HG03469 (cell line): Measurements from ENCODE around the gene ZNF774.
A peak's percentile ranks its signal among the peaks of the same experiment; 100 is the strongest.
"Not testable (repeated sequence)": the region's sequence is repeated elsewhere in the genome, so short reads cannot be mapped to it uniquely, and the experiment has no call there.

Experiments used
- ATAC-seq: cut with Tn5 transposase; IDR thresholded peaks from one replicate; pipeline ENCODE4 v1.9.1; 2021; ENCODE audit warnings: mild to moderate bottlenecking, moderate library complexity, moderate number of reproducible peaks; ENCODE audit not compliant: unreplicated experiment

The ZNF774 gene

DNA sequence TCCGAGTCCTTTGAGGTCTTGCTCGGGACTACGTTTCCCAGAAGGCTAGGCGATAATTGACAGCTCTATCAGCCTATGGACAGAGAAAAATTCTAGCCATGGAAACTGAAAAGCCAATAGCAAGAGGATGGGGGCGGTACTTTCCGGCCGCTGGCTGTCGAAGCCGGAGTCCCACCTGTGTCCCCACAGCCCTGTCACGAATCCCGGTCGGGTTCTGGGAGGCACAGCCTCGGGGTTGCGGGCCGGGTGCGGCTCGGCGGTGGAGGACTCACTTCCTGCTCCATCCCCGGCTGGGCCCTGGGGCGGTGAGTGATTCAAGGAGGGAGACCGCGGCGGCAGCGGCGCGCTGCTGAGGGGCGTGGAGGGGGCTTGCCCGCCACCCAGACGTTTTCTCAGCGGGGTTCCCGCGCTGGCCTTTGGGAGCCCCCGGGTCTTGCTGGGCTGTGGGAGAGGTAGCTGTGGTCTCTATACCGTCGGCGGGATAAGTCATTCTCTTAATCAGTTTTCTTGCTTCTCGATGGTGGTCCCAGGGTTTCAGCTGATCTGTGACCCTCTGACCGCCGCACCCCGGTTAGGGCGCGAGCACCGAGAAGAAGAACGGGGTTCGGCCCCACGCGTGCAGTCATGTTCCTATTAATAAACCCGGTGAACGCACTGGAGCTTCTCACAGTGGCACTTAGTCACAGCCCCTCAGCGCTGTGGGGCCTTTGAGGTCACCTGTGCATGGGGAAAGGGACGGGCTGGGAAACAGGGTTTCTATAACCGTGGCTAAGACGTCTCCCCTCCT is at the start of gene ZNF774:
Gene ZNF774, plus strand, starts transcription at position 178 of the 787 bp plus-strand sequence. CDS start 2,377 bp downstream, outside the sequence.
- ATAC-seq, result peak; percentile 94

DNA sequence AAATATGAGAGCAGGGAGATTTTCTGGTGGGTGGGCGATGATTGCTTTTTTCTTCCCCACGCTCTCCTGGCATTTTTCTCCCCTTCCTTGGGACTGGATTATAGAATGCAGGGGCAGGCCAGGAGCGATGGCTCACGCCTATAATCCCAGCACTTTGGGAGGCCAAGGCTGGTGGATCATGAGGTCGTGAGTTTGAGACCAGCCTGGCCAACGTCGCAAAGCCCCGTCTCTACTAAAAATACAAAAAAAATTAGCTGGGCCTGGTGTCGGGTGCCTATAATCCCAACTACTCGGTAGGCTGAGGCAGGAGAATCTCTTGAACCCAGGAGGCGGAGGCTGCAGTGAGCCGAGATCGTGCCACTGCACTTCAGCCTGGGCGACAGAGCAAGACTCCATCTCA is 46.7 kb upstream of the ZNF774 start:
- not testable (repeated sequence) for ATAC-seq

DNA sequence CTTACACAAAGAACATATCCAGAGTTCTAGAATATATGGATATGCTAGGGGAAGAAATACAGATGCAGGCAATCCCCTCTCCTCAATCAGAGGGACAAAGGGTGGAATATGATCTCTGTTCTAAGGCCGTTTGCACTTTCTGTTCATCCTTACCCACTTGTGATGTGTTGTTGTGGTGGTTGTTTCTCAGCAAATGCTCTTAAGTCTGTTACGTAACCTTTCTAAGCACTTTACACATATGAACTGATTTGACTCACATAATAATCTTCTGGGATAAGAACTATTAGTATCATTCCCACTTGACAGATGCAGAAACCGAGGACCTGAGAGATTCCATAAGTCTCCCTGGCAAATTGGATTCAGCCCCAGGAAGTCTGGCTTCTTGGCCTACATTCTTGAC is 46.2 kb upstream of the ZNF774 start:
- no peak for ATAC-seq

DNA sequence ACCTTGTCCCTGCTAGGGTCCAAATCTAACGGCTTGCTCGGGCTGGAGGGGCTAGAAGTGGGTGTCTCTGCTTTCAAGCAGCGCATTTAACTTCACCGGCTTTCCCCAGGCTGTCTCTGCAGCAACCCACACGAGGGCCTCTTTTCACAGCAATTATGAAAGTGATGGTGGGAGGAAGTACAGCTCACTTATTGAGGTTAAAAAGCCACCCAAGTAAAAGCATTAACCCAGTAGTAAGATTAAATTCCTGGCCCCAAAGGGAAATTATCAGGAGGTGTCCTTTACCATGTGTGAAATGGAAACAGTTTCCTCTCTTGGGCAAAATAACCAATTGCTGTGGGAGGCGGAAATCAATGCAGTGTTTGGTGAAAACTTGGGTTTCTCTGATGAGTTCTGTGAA is 45.5 kb upstream of the ZNF774 start:
- ATAC-seq, result no peak

DNA sequence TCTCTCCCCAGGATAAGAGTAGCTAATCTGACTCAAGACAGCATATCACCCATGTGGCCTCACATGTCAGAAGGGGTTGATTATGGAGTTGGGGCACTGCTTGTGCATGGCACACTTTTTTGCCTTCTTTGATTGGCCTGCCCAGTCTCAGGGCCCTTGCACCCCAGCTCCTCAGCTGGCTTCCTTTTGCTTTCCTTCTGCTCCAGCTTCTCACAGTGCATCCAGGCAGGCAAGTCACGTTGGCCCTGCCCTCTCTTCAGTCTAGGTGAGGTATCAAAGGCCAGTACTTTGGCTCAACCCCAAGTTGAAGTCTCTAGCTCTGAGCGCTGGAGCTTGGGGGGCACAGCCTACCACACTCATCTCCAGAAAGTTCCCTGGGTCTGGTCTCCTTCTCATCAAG is 44.4 kb upstream of the ZNF774 start:
- no peak for ATAC-seq

DNA sequence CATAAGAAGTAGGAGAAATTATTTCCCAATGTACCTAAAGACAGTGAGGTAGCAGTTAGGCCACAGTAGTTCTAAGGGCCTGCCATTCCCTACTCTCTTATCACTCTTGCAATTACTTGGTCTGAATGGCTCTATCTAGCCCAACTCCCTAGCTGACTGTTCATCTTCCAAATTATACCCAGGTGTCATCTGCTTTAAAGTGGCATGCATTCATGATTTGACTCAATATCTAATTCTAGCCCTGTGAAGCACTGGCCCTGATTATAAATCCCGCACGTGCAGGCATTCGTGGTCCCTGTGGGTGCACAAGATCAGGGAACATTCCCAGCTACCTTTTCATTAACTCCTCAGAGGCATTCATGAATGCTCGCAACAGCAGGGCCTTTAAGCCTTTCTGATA is 43.1 kb upstream of the ZNF774 start:
- ATAC-seq, result no peak

DNA sequence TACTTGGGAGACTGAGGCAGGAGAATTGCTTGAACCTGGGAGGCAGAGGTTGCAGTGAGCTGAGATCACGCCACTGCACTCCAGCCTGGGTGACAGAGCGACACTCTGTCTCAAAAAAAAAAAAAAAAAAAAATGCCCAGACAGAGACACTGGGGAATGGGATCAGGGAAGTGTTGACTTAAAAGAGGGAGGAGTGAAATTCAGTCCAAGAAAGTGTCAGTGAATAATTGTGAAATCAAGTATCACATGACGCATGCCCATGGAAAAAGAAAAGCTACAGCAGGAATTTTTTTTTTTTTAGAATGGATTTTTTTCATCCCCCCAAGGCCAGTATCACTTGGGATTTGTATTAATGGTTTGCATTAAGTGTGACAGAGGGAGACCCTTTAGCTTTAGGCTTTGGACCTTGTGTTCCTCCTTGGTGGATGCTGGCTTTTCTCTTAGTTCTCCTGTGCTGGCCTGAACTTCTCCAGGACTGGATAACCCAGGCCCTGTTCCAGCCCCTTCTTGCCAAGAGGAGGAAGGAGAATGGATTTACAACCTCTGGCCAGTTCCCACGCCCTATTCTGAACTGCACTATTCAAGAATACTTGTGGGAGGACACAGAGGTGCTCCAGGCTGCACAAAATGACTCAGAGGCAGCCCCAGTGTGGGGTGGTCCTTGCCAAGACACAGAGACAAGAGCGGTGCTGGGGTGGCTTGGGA is 36.7 kb upstream of the ZNF774 start:
- ATAC-seq, result no peak

DNA sequence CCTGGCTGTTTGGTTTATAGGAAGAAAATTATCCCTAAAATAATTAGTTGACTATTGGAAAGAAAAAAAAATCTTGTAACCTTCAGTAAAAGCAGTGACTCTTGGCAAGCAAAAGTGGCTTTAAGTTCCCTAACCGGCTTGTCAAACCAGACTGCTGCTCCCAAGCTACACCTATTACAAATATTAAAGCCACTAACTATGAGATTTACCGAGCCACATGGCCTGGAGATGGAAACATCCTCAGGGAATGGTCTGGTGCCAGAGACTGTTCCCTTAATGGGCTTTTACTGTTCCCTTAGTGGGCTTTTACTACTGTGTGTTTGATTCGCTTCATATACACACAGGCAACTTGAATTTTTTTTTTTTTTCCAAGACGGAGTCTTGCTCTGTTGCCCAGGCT is 35.9 kb upstream of the ZNF774 start:
- ATAC-seq, result no peak

DNA sequence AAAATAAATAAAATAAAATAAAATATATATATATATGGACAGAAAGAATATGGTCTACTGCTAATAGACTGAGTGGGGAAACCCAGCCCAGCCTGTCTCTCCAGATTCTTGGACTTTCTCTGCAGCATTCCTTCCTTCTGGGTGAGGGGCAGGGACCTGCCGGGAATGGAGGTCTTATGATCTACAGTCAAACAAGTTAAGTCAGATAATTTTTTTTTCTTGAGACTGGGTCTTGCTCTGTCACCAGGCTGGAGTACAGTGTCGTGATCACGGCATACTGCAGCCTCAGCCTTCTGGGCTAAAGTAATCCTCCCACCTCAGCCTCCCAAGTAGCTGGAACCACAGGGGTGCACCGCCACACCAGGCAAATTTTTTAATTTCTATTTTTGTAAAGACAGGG is 33.5 kb upstream of the ZNF774 start:
- no peak for ATAC-seq

DNA sequence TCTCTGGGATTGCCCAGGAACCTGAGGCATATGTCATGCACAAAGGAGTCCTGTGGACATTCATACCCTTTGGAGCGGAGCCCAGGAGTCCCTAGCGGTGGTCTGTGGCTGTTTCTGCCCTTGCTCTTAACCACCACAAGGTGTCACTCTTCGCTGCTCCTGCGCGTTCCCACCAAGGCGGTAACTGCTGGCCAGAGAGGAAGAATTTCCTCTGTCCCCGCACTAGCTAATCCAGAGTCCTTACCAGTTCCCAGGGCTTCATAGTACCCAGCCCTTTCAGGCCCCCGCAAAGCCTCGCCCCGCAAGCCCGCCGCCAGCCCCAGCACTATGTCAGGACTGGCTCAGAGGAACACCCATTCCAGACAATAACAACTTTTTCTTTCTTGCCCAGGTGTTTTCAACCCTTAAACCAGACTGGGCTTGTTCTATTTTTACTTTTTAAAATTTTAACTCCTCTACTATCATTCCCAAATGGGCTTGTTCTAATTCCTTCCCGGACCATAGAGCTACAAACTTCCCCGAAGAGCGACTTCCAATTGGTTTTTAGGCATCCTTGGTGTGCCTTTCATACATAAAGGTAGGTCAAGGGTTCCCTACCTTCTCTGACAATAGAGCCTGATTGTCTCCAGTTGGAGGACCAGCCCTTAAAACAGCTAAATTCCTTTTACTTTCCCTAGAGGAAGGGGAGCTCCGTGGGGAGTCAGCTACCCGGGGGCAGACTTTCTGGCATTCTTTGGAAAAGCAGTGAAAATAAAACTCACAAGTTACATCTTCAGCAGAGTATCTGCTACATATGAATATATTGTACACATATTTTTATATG is 31.8 kb upstream of the ZNF774 start:
- no peak for ATAC-seq

DNA sequence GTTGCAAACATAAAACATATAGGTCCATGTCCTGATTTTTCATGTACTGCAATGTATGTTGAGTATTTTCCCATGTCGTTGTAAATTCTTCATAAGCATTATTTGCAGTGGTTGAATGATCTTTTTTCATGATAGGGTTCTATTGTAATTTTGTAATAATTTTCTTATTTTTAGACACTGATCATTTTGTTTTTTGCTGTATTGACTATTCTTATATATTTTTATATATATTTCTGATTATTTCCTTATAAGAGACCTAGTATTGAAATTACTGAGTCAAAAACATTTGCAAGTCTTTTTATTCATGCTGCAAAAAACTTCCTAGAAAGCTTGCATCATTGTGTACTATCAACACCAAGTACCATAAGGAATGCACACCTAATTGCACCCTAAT is 31.2 kb upstream of the ZNF774 start:
- ATAC-seq, result no peak

DNA sequence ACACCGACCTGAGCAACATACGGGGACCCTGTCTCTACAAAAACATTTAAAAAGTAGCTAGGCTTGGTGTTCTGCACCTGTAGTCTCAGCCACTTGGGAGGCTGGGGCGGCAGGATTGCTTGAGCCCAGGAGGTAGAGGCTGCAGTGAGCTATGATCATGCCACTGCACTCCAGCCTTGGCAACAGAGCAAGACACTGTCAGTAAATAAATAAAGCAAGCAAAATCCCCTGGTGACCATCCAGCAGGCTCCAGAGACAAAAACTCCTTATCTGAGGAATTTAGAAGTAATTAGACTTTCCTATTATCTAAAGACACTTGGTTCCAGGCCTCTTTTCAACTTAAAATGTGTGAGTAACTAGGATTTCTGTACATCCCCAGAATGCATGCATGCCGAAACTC is 29.5 kb upstream of the ZNF774 start:
- no peak for ATAC-seq

DNA sequence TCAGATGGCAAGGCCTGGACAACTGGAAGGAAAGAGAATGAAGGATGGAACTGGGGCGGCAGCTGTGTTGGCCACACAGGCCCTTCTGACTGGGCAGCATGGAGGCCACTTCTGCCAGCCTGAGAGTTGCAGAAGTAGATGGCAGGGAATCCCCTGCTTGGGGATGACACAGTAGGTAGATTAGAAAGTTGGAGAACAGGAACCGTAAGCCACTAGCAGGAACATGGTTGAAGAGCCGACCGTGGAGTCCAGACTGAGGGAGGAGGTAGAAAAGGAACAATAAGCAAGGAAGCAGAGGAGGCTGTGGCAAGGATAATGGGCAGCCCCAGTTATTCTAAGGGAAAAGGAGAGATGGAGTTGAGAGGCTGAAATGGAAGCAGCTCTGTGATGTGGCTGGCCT is 26.4 kb upstream of the ZNF774 start:
- ATAC-seq, result no peak

DNA sequence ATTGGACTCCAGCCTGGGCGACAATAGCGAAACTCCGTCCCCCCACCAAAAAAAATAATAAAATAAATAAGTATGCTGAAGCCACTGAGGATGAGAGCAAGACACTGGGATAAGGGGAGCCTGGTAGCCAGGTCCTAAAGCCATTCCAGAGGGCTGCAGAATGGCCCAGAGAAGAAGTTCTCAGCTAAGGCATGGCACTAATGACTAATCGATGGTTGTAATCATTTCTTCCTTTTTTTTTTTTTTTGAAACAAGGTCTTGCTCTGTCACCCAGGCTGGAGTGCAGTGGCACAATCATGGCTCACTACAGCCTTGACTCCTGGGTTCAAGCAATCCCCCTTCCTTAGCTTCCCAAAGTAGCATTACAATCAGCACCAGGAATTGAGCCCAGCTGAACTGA is 25.6 kb upstream of the ZNF774 start:
- ATAC-seq, result no peak

DNA sequence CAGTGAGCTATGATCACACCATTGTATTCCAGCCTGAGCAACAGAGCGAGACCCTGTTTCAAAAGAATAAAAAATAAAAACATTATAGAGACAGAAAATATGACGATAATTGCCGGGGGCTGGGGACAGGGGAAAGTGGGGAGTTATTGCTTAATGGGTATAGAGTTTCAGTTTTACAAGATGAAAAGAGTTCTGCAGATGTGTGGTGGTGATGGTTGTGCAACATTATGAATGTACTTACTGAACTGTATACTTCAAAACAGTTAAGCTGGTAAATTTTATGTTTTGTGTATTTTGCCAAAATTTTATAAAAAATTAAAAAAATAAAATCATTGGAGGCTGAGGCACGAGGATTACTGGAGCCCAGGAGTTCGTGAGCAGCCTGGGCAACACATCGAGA is 24.8 kb upstream of the ZNF774 start:
- no peak for ATAC-seq

DNA sequence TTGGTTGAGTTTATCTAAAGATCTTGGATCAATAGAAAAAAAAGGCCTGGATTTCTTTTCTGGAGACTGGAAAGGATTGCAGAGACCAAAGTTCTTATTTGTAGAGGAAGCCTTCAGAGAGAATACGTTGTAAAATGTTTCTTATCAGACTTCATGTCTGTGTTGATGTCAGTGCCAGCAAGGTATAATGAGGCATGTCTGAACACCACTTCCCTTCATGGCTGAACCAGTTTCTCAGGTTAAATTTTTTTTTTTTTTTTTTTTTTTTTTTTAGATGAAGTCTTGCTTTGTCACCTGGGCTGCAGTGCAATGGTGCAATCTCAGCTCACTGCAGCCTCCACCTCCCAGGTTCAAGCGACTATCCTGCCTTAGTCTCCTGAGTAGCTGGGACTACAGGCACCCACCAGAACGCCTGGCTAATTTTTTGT is 17.8 kb upstream of the ZNF774 start:
- ATAC-seq, result no peak

DNA sequence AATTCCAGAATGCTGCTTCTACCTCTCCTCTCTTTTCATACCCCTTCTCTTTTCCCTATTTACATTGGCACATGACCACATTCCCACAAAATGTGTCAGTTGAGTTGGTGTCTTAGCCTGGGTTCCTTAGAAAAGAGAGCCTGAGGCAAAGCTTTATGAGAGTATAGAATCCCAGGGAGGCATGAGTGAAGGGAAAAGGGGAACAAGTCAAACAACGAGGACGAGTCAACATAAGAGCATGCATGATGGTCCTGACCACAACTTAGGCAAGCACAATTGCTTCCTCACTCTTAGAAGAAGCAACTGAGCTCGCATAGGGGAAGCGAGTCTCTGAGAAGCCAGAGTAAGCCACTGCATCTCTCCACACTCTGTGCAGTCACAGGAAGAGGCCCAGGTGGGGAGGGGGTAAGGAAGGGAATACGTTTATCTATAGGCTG is 15.4 kb upstream of the ZNF774 start:
- no peak for ATAC-seq

DNA sequence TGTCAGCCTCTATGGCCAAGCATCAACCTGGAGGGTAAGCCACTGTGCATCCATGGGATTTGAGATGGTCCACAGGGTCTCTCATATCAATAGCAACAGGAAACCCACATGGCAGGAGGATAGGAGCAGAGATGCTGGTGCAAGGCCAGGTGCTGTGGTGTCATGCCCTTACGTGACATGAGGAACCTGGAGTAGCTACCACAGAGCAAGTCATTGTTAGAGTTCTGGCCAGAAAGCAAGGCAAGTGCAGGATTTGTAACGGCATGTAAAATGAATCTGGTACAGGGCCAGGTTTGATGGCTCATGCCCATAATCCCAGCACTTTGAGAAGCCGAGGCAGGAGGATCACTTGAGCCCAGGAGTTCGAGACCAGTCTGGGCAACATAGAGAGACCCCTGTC is 14.8 kb upstream of the ZNF774 start:
- no peak for ATAC-seq

DNA sequence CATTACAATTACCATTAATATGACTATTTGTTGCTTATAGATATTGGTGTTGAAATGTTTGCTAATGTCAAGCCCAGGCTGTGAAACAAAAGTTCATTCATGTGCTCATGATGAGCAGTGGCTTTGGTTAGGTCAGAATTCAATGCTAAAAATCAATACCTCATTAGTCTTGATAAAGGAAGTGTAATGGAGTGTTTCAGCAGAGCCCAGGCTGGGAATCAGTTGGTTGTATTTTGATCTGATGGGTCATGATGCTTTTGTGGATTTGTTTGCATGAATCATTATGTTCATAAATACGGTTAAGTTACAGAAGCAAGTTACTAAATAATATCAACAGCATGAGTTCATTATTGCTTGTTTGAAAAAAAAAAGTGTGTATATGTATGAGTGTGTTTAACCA is 13.6 kb upstream of the ZNF774 start:
- ATAC-seq, result no peak

DNA sequence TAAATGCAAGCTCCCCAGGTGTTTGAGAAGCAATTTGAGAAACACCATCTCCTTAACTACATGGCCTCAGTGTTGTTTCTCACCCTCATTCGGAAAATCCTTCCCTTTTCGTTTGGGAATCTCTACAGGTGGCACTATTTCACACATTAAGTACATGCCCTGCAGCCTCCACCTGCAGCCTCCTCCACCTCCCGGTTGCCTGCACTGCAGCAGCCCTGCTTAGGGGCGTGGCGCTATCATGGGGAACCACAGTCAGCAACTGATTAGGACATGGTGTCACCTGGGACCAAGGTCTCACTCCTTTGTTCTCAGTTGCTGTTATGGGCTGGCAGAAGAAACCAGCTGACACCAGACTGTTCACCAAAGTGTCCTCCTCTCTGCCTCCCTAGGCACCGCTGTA is 11.7 kb upstream of the ZNF774 start:
- no peak for ATAC-seq

DNA sequence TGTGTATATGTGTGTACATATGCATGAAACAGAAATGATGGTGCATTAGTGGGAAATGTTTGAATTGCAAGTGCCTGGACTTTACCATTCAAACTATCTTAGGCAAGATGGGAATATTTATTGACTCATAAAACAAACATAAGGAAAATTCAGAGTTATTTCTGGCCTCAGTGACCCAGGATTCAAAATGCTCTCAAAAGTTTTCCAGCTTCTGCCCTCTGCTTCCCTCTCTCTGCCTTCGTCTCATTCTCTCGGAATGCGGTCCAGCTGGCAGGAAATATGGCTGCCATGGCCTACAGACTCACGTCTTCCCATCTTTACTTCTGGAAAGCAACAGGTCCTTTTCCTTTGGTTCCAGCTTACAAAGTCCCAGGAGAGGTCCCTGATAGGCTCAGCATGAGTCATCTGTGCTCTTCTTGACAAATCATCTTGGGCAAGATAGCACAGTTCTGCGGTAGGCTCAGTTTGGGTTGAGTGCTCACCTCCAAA is 8.7 kb upstream of the ZNF774 start:
- ATAC-seq, result no peak
